HPDE6-E6E7 (cell line): ENCODE data around the gene SPRED2.

Experiments
- DNase-seq: peaks from one replicate; pipeline ENCODE4 v3.0.0; 2011; ENCODE audit warnings: missing footprints; ENCODE audit errors: extremely low spot score

Gene SPRED2

GRCh38 chr2:65415091-65415490 is 17.3 kb downstream of the SPRED2 start:
- DNase-seq, result no peak

GRCh38 chr2:65413610-65414009 is 18.8 kb downstream of the SPRED2 start:
- no peak for DNase-seq

GRCh38 chr2:65413106-65413505 is 19.3 kb downstream of the SPRED2 start:
- no peak for DNase-seq

- no peak for DNase-seq
These were observed 21.2 kb downstream of the SPRED2 start for GRCh38 chr2:65411056-65411795.

- DNase-seq, result no peak
These were observed 23.4 kb downstream of the SPRED2 start for GRCh38 chr2:65409045-65409444.

GRCh38 chr2:65407240-65407639 is 25.2 kb downstream of the SPRED2 start:
- no peak for DNase-seq

- DNase-seq, result no peak
These were observed 27.3 kb downstream of the SPRED2 start for GRCh38 chr2:65404988-65405697.

GRCh38 chr2:65403529-65403915 is 28.9 kb downstream of the SPRED2 start:
- no peak for DNase-seq

- no peak for DNase-seq
These were observed 29.4 kb downstream of the SPRED2 start for GRCh38 chr2:65402780-65403528.

GRCh38 chr2:65402323-65402722 is 30.1 kb downstream of the SPRED2 start:
- no peak for DNase-seq

GRCh38 chr2:65397122-65397521 is 35.3 kb downstream of the SPRED2 start:
- DNase-seq, result no peak

- DNase-seq, result no peak
These were observed 35.9 kb downstream of the SPRED2 start for GRCh38 chr2:65396348-65397026.

GRCh38 chr2:65395621-65396347 is 36.6 kb downstream of the SPRED2 start:
- DNase-seq, result no peak

GRCh38 chr2:65393743-65394422 is 38.5 kb downstream of the SPRED2 start:
- DNase-seq, result no peak

- no peak for DNase-seq
These were observed 39.4 kb downstream of the SPRED2 start for GRCh38 chr2:65393046-65393445.

- DNase-seq, result no peak
These were observed 39.8 kb downstream of the SPRED2 start for GRCh38 chr2:65392609-65393008.

GRCh38 chr2:65390134-65390533 is 42.3 kb downstream of the SPRED2 start:
- DNase-seq, result no peak

- no peak for DNase-seq
These were observed 42.9 kb downstream of the SPRED2 start for GRCh38 chr2:65389476-65389875.

GRCh38 chr2:65388596-65389390 is 43.6 kb downstream of the SPRED2 start:
- no peak for DNase-seq

- DNase-seq, result peak; percentile 53
These were observed 44.3 kb downstream of the SPRED2 start for GRCh38 chr2:65388051-65388531.
